ENCODE data around the gene ZNF362. TPM values are rescaled to one million over a fixed set of nuclear protein-coding genes. Genes with fewer than 3 reads are reported as not detected.

The ZNF362 gene
- total and polyA plus RNA-seq, 4 donors = 2.3 to 6.3 (median 5.4) TPM

DNA sequence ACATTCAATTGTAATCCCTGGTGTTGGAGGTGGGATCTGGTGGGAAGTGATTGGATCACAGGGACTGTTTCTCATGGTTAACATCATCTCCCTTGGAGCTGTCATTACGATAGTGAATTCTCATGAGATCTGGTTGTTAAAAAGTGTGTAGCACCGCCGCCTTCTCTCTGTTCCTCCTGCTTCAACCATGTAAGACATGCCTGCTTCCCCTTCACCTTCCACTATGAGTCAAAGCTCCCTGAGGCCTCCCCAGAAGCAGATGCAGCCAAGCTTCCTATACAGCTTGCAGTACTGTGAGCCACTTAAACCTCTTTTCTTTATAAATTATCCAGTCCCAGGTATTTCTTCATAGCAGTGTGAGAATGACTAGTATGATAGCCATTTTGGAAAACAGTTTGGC lies 44.3 kb upstream of the ZNF362 start:
- no peaks in the 10 kb centered on the region for H3K27me3 ChIP-seq (ENCODE audit: control insufficient read depth in 4 of 4, insufficient read depth in 4 of 4, low read length in 3 of 4)
- no peak overlapping the region for H3K4me3 ChIP-seq (ENCODE audit: low read depth in 1 of 3, low read length in 3 of 3)
- no peak overlapping the region for H3K27ac ChIP-seq (ENCODE audit: low read depth in 1 of 2, low read length in 2 of 2)
- no peak for DNase-seq (ENCODE audit: low spot score)
- H3K4me1 ChIP-seq (ENCODE audit: control insufficient read depth in 4 of 4, insufficient read depth in 4 of 4, low read length in 3 of 4) = no peaks in the 10 kb centered on the region
- no peaks in the 10 kb centered on the region for H3K36me3 ChIP-seq (ENCODE audit: control insufficient read depth in 4 of 4, insufficient read depth in 3 of 4, low read depth in 1 of 4, low read length in 3 of 4)
- 97% methylated on average over 3 of the region's 3 CpGs for WGBS
- H3K9me3 ChIP-seq (ENCODE audit: control insufficient read depth in 4 of 4, low read length in 3 of 4) = no peaks in the 10 kb centered on the region
- H3K9ac ChIP-seq (ENCODE audit: low read depth in 1 of 2, low read length in 2 of 2) = no peak overlapping the region
- TF ChIP-seq FOXA1 (IDR thresholded peaks at IDR 0.05) = no peak
- TF ChIP-seq YY1 (IDR thresholded peaks at IDR 0.05) = no peak
- TF ChIP-seq RXRA (IDR thresholded peaks at IDR 0.05) = no peak
- TF ChIP-seq, protein P1, sequence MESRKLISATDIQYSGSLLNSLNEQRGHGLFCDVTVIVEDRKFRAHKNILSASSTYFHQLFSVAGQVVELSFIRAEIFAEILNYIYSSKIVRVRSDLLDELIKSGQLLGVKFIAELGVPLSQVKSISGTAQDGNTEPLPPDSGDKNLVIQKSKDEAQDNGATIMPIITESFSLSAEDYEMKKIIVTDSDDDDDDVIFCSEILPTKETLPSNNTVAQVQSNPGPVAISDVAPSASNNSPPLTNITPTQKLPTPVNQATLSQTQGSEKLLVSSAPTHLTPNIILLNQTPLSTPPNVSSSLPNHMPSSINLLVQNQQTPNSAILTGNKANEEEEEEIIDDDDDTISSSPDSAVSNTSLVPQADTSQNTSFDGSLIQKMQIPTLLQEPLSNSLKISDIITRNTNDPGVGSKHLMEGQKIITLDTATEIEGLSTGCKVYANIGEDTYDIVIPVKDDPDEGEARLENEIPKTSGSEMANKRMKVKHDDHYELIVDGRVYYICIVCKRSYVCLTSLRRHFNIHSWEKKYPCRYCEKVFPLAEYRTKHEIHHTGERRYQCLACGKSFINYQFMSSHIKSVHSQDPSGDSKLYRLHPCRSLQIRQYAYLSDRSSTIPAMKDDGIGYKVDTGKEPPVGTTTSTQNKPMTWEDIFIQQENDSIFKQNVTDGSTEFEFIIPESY (IDR thresholded peaks at IDR 0.05) = no peak
- no peak for TF ChIP-seq SP1 (IDR thresholded peaks at IDR 0.05)
- TF ChIP-seq, protein P2, sequence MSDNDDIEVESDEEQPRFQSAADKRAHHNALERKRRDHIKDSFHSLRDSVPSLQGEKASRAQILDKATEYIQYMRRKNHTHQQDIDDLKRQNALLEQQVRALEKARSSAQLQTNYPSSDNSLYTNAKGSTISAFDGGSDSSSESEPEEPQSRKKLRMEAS (IDR thresholded peaks at IDR 0.05) = no peak
- TF ChIP-seq HNF4A (conservative IDR thresholded peaks at IDR 0.05) = no peak
- no peak for TF ChIP-seq EGR1 (IDR thresholded peaks at IDR 0.05; ENCODE audit: low read depth in 2 of 2)

DNA sequence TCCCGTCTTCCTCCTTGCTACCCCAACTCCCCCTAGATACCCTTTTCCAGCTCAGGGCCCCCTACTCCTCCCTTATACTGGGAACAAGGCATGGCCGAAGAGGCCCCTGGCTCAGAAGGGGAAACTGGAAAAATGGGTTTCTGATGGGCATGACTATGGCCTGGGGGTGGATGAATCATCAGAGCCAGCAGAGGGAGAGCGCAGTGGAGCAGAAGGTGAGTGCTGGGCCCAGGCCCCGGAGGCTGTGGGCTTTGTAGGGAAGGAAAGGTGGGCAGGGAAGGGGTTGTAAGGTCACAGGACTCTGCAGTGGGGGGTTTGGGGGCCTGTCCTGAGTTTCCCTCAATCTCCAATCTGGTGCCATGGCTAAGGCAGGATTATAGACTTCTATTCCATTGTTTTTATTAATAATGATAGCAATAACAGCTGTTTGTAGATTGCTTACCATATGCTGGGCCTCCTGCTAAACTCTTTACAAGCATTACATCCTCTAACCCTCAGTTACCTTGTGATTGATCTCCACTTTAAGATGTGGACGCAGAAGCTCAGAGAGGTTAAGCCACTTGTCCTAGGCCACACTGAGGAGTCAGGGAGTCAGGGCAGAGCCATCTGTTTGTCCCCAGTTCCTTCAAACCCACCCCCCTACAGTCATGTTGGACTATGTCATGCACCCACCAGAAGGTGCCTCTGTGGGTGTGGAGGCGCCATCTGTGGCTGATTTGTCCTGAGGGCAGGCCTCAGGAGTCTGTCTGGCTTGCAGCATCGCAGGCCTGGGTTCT lies 36.2 kb upstream of the ZNF362 start:
- Histone ChIP-seq H3K9ac (ENCODE audit: low read depth in 1 of 2, low read length in 2 of 2) (no peak overlapping the region), H3K4me3 (ENCODE audit: low read depth in 1 of 3, low read length in 3 of 3) (no peak overlapping the region), H3K36me3 (ENCODE audit: control insufficient read depth in 4 of 4, insufficient read depth in 3 of 4, low read depth in 1 of 4, low read length in 3 of 4) (no peaks in the 10 kb centered on the region), H3K27me3 (ENCODE audit: control insufficient read depth in 4 of 4, insufficient read depth in 4 of 4, low read length in 3 of 4) (no peaks in the 10 kb centered on the region), H3K27ac (ENCODE audit: low read depth in 1 of 2, low read length in 2 of 2) (no peak overlapping the region), H3K9me3 (ENCODE audit: control insufficient read depth in 4 of 4, low read length in 3 of 4) (no peaks in the 10 kb centered on the region), H3K4me1 (ENCODE audit: control insufficient read depth in 4 of 4, insufficient read depth in 4 of 4, low read length in 3 of 4) (no peaks in the 10 kb centered on the region)
- no peak for DNase-seq (ENCODE audit: low spot score)
- WGBS = 95% methylated on average over 7 of the region's 7 CpGs
- TF ChIP-seq RAD21 (IDR thresholded peaks at IDR 0.05) = no peak
- TF ChIP-seq TAF1 (conservative IDR thresholded peaks at IDR 0.05) = no peak
- no peak for TF ChIP-seq GABPA (IDR thresholded peaks at IDR 0.05 in 1 of 2, conservative IDR thresholded peaks at IDR 0.05 in 1 of 2)
- no peak for TF ChIP-seq FOXA1 (IDR thresholded peaks at IDR 0.05)
- TF ChIP-seq, protein P3, sequence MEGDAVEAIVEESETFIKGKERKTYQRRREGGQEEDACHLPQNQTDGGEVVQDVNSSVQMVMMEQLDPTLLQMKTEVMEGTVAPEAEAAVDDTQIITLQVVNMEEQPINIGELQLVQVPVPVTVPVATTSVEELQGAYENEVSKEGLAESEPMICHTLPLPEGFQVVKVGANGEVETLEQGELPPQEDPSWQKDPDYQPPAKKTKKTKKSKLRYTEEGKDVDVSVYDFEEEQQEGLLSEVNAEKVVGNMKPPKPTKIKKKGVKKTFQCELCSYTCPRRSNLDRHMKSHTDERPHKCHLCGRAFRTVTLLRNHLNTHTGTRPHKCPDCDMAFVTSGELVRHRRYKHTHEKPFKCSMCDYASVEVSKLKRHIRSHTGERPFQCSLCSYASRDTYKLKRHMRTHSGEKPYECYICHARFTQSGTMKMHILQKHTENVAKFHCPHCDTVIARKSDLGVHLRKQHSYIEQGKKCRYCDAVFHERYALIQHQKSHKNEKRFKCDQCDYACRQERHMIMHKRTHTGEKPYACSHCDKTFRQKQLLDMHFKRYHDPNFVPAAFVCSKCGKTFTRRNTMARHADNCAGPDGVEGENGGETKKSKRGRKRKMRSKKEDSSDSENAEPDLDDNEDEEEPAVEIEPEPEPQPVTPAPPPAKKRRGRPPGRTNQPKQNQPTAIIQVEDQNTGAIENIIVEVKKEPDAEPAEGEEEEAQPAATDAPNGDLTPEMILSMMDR (IDR thresholded peaks at IDR 0.05; ENCODE audit: low read depth, low read length, missing input control) = no peak
- no peak for TF ChIP-seq FOXA2 (IDR thresholded peaks at IDR 0.05)
- no peak for TF ChIP-seq JUND (IDR thresholded peaks at IDR 0.05)
- TF ChIP-seq, protein P4, sequence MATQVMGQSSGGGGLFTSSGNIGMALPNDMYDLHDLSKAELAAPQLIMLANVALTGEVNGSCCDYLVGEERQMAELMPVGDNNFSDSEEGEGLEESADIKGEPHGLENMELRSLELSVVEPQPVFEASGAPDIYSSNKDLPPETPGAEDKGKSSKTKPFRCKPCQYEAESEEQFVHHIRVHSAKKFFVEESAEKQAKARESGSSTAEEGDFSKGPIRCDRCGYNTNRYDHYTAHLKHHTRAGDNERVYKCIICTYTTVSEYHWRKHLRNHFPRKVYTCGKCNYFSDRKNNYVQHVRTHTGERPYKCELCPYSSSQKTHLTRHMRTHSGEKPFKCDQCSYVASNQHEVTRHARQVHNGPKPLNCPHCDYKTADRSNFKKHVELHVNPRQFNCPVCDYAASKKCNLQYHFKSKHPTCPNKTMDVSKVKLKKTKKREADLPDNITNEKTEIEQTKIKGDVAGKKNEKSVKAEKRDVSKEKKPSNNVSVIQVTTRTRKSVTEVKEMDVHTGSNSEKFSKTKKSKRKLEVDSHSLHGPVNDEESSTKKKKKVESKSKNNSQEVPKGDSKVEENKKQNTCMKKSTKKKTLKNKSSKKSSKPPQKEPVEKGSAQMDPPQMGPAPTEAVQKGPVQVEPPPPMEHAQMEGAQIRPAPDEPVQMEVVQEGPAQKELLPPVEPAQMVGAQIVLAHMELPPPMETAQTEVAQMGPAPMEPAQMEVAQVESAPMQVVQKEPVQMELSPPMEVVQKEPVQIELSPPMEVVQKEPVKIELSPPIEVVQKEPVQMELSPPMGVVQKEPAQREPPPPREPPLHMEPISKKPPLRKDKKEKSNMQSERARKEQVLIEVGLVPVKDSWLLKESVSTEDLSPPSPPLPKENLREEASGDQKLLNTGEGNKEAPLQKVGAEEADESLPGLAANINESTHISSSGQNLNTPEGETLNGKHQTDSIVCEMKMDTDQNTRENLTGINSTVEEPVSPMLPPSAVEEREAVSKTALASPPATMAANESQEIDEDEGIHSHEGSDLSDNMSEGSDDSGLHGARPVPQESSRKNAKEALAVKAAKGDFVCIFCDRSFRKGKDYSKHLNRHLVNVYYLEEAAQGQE (IDR thresholded peaks at IDR 0.05) = no peak
- no peak for TF ChIP-seq SP1 (IDR thresholded peaks at IDR 0.05)
- no peak for TF ChIP-seq HNF4G (IDR thresholded peaks at IDR 0.05)

Measured in liver (tissue), 9 donors.